Upper lobe of left lung (tissue), 4 donors: ENCODE results near the gene ACACA.

Experiments
- EP300 ChIP-seq, 4 donors: sonication (generic); formaldehyde crosslinking; IDR thresholded peaks; one replicate each; pipeline ENCODE4 v1.5.1; 2017; ENCODE audit warnings: antibody characterized with exemption in 4 of 4, control low read depth in 2 of 4
- POLR2A ChIP-seq, 4 donors: fragments of 450-650 bp; IDR thresholded peaks; one replicate each; pipeline ENCODE4 v1.5.1; 2016 to 2017; ENCODE audit warnings: antibody characterized with exemption in 4 of 4, mild to moderate bottlenecking in 2 of 4
- TF ChIP-seq, protein P1 (sequence below), 6 experiments: fragments of 450-650 bp in 4 of 6; fragments of 200-600 bp in 2 of 6; sonication (generic) in 2 of 6; IDR thresholded peaks; one replicate each; pipeline ENCODE4 v1.5.1; 2016 to 2019; ENCODE audit warnings: antibody characterized with exemption in 6 of 6

DNA sequence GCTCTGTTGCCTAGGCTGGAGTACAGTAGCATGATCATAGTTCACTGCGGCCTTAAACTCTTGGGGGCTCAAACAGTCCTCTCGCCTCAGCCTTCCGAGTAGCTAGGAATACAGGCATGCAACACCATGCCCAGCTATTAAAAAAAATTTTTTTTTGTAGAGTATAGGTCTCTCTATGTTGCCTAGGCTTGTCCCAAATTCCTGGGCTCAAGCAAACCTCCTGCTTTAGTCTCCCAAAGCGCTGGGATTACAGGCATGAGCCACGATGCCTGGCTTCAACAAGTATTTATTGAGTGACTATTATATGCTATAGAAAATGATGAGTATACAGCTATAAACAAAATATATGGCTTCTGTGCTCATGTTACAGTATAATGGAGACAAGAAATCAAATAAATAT lies 97.6 kb downstream of the ACACA start:
- TF ChIP-seq, protein P1, sequence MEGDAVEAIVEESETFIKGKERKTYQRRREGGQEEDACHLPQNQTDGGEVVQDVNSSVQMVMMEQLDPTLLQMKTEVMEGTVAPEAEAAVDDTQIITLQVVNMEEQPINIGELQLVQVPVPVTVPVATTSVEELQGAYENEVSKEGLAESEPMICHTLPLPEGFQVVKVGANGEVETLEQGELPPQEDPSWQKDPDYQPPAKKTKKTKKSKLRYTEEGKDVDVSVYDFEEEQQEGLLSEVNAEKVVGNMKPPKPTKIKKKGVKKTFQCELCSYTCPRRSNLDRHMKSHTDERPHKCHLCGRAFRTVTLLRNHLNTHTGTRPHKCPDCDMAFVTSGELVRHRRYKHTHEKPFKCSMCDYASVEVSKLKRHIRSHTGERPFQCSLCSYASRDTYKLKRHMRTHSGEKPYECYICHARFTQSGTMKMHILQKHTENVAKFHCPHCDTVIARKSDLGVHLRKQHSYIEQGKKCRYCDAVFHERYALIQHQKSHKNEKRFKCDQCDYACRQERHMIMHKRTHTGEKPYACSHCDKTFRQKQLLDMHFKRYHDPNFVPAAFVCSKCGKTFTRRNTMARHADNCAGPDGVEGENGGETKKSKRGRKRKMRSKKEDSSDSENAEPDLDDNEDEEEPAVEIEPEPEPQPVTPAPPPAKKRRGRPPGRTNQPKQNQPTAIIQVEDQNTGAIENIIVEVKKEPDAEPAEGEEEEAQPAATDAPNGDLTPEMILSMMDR (IDR thresholded peaks at IDR 0.05), result no peak
- TF ChIP-seq POLR2A (IDR thresholded peaks at IDR 0.05) (no peak), EP300 (IDR thresholded peaks at IDR 0.05) (no peak)
